CD4-positive, alpha-beta memory T cell (primary cell): ENCODE data around the gene AUNIP. TPM values are rescaled to one million over a fixed set of nuclear protein-coding genes. Genes with fewer than 3 reads are reported as not detected.

ENCODE experiments used
- CTCF ChIA-PET: fragments of 350-600 bp; sonication (Branson Sonifier 250); formaldehyde crosslinking; loops from one replicate; lab custom pipeline; 2021; ENCODE audit warnings: inconsistent platforms; ENCODE audit not compliant: partially characterized antibody; lab: Charles Lee
- POLR2A ChIA-PET: fragments of 350-600 bp; sonication (Branson Sonifier 250); formaldehyde crosslinking; loops from one replicate; lab custom pipeline; 2021; ENCODE audit not compliant: partially characterized antibody; lab: Charles Lee
- DNase-seq, 5 donors: peaks; one replicate each; pipeline versions ENCODE4 v3.0.0 to v3.0.0-alpha.2; 2020 to 2022; ENCODE audit warnings: mixed read lengths in 1 of 5
- H3K27ac ChIP-seq: one replicate; pipeline ENCODE4 v1.7.0; 2013; ENCODE audit warnings: low read depth, low read length
- H3K27me3 ChIP-seq: 2 replicates; pipeline ENCODE4 v1.7.0; 2013; ENCODE audit warnings: mild to moderate bottlenecking, low read length, moderate library complexity; ENCODE audit not compliant: insufficient read depth
- H3K36me3 ChIP-seq: 2 replicates; pipeline ENCODE4 v1.7.0; 2013; ENCODE audit warnings: mild to moderate bottlenecking, low read length, moderate library complexity; ENCODE audit not compliant: insufficient read depth
- H3K4me1 ChIP-seq: 2 replicates; pipeline ENCODE4 v1.7.0; 2013; ENCODE audit warnings: mild to moderate bottlenecking, low read length, moderate library complexity; ENCODE audit not compliant: insufficient read depth
- H3K4me3 ChIP-seq, 2 donors: one replicate each; pipeline ENCODE4 v1.7.0; 2013; ENCODE audit warnings: low read length in 2 of 2, mild to moderate bottlenecking in 1 of 2
- H3K9me3 ChIP-seq, 2 donors: one replicate each; pipeline ENCODE4 v1.7.0; 2013; ENCODE audit warnings: low read length in 2 of 2, control low read depth in 1 of 2; ENCODE audit not compliant: control insufficient read depth in 1 of 2
- H3K27ac Mint-ChIP-seq, 7 donors: one replicate each; pipeline ENCODE4 v1.8.0; 2020 to 2021; ENCODE audit warnings: mixed read lengths in 7 of 7, mild to moderate bottlenecking in 6 of 7, inconsistent platforms in 3 of 7, moderate library complexity in 3 of 7
- H3K27me3 Mint-ChIP-seq, 2 donors: one replicate each; pipeline ENCODE4 v1.8.0; 2020 to 2021; ENCODE audit warnings: mixed read lengths in 2 of 2
- H3K36me3 Mint-ChIP-seq, 2 donors: one replicate each; pipeline ENCODE4 v1.8.0; 2020 to 2021; ENCODE audit warnings: mixed read lengths in 2 of 2, inconsistent platforms in 1 of 2, mild to moderate bottlenecking in 1 of 2
- H3K4me1 Mint-ChIP-seq, 4 donors: one replicate each; pipeline ENCODE4 v1.8.0; 2020 to 2021; ENCODE audit warnings: mixed read lengths in 4 of 4, mild to moderate bottlenecking in 1 of 4
- H3K4me3 Mint-ChIP-seq, 8 donors: one replicate each; pipeline ENCODE4 v1.8.0; 2020 to 2021; ENCODE audit warnings: mixed read lengths in 8 of 8, mild to moderate bottlenecking in 7 of 8, moderate library complexity in 6 of 8, inconsistent platforms in 3 of 8
- H3K9me3 Mint-ChIP-seq, 8 donors: one replicate each; pipeline ENCODE4 v1.8.0; 2020 to 2021; ENCODE audit warnings: mixed read lengths in 8 of 8, mild to moderate bottlenecking in 5 of 8, inconsistent platforms in 3 of 8, moderate library complexity in 1 of 8
- intact Hi-C: fragments of 100-400 bp; cut with micrococcal nuclease; formaldehyde crosslinking; loops from one replicate; pipeline ENCODE4 v1.15.1; 2023
- polyA plus RNA-seq, 2 donors: library from polyadenylated mRNA; unstranded; fragments of 300-500 nt; fragmentation: Illumina TruSeq; gene quantifications; one replicate each; pipeline ENCODE4 v1.2.3, GENCODE V29; 2021
- total RNA-seq, 2 experiments: library from RNA; stranded (reverse); gene quantifications; one replicate each; pipeline ENCODE4 v1.2.3, GENCODE V29; 2021

AUNIP gene
- total and polyA plus RNA-seq, 4 experiments from 2014 or later = not detected

DNA sequence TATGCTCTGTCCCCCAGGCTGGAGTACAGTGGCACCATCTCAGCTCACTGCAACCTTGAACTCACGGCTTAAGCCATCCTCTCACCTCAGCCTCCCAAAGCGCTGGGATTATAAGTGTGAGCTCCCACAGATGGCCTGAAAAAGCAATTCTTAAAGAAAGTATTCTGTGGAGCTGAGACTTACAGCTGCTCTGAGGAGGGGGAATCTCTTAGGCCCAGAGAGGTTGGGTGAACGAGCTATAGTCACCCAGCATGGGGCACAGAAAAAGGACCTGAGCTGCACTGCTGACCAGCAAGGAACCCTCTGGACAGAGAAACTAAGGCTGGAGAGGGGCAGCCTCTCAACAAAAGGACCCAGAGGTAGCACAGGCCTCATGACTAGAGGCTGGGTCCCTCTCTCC lies 15.0 kb upstream of the AUNIP start:
- no peak for DNase-seq
- Mint-ChIP-seq H3K27me3 (no peaks in the 10 kb centered on the region), H3K27ac (no peak overlapping the region), H3K4me1 (peaks cover 4 to 13% (median 6%) of the 10 kb centered on the region in 4 donors), H3K4me3 (peak overlapping the region in 3 of 8 donors; percentile 6 to 83 (median 16)), H3K36me3 (no peaks in the 10 kb centered on the region), H3K9me3 (no peaks in the 10 kb centered on the region)
- intact Hi-C loops = loop anchor here (2.0 kb wide), 1 partner anchor 15 kb away; the partner anchor contains the start of gene AUNIP
- Histone ChIP-seq H3K4me3 (no peak overlapping the region), H3K27ac (no peak overlapping the region), H3K9me3 (no peaks in the 10 kb centered on the region), H3K27me3 (no peaks in the 10 kb centered on the region), H3K4me1 (peaks cover 10% of the 10 kb centered on the region), H3K36me3 (no peaks in the 10 kb centered on the region)
- POLR2A ChIA-PET = interaction anchor here (0.8 to 2.8 kb wide), 3 partner anchors 14 to 97 kb away, joined by 3 to 36 read pairs (median 16); partner anchors contain the start of genes AUNIP and MTFR1L
- CTCF ChIA-PET = interaction anchor here (1.5 to 2.0 kb wide), 2 partner anchors 10 to 22 kb away, joined by 4 to 8 read pairs; no protein-coding TSS in a partner anchor

DNA sequence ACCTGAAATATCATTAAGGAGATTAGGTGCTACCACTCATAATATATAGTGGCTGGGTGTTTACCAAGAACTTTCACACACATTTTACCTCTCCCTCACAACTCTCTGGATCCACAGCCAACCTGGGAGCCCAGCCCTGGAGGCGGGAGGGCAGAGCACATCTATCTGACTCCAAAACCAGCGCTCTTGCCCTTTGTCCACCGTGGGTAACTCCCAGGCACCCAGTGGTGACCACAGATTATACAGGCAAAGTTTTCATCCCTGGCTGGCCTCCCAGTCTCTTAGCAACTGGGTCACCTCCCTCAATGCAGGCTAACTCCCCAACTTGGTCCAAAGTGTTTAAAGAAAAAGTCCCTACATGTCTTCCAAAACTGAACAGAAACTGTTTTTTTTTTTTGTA lies 13.9 kb upstream of the AUNIP start:
- no peak overlapping the region for H3K27ac ChIP-seq
- no peaks in the 10 kb centered on the region for H3K9me3 ChIP-seq
- H3K9me3 Mint-ChIP-seq = no peaks in the 10 kb centered on the region
- H3K27ac Mint-ChIP-seq = no peak overlapping the region
- no peaks in the 10 kb centered on the region for H3K36me3 Mint-ChIP-seq
- no peaks in the 10 kb centered on the region for H3K36me3 ChIP-seq
- H3K27me3 ChIP-seq = no peaks in the 10 kb centered on the region
- no peak overlapping the region for H3K4me3 ChIP-seq
- H3K27me3 Mint-ChIP-seq = no peaks in the 10 kb centered on the region
- peaks cover 10% of the 10 kb centered on the region for H3K4me1 ChIP-seq
- no peak for DNase-seq
- ChIA-PET POLR2A (no interaction called here), CTCF (no interaction called here)
- peaks cover 4 to 13% (median 6%) of the 10 kb centered on the region in 4 donors for H3K4me1 Mint-ChIP-seq
- peak overlapping the region in 2 of 8 donors; percentile 4 to 22 for H3K4me3 Mint-ChIP-seq
- intact Hi-C loops = no loop called here

DNA sequence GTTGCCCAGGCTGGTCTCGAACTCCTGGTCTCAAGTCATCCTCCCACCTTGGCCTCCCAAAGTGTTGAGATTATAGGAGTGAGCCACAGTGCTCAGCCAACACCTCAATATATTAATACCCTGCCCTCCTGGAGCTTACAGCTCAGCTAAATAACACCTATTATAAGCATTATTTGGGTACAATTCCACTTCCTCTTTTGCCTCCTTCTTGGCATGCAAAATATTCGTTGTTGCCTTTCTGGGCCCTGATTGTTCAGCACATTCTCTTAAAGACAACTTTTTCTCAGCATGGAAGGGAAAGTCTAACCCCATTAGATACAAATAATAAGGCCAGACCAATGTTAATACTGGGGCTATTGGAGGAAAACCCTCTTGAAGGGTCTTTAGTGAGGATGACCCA lies 13.5 kb upstream of the AUNIP start:
- no peaks in the 10 kb centered on the region for H3K9me3 Mint-ChIP-seq
- no peak overlapping the region for H3K4me3 Mint-ChIP-seq
- Histone ChIP-seq H3K36me3 (no peaks in the 10 kb centered on the region), H3K9me3 (no peaks in the 10 kb centered on the region), H3K27ac (no peak overlapping the region), H3K4me3 (no peak overlapping the region), H3K4me1 (peaks cover 10% of the 10 kb centered on the region), H3K27me3 (no peaks in the 10 kb centered on the region)
- H3K27ac Mint-ChIP-seq = peak overlapping the region in 1 of 7 donors; percentile 29
- ChIA-PET CTCF (no interaction called here), POLR2A (no interaction called here)
- no peak for DNase-seq
- no peaks in the 10 kb centered on the region for H3K36me3 Mint-ChIP-seq
- no peaks in the 10 kb centered on the region for H3K27me3 Mint-ChIP-seq
- peaks cover 4 to 13% (median 6%) of the 10 kb centered on the region in 4 donors for H3K4me1 Mint-ChIP-seq
- intact Hi-C loops = no loop called here

- Histone ChIP-seq H3K4me1 (peaks cover 10% of the 10 kb centered on the region), H3K27me3 (no peaks in the 10 kb centered on the region), H3K4me3 (no peak overlapping the region), H3K9me3 (no peaks in the 10 kb centered on the region), H3K36me3 (no peaks in the 10 kb centered on the region), H3K27ac (no peak overlapping the region)
- intact Hi-C loops = no loop called here
- POLR2A ChIA-PET = no interaction called here
- Mint-ChIP-seq H3K36me3 (no peaks in the 10 kb centered on the region), H3K9me3 (no peaks in the 10 kb centered on the region), H3K27me3 (no peaks in the 10 kb centered on the region), H3K4me3 (peak overlapping the region in 1 of 8 donors; percentile 39), H3K27ac (no peak overlapping the region), H3K4me1 (peaks cover 4 to 13% (median 6%) of the 10 kb centered on the region in 4 donors)
- CTCF ChIA-PET = no interaction called here
- DNase-seq = no peak
Observed at GRCh38 chr1:25871704-25872494, 12.6 kb upstream of the AUNIP start.

DNA sequence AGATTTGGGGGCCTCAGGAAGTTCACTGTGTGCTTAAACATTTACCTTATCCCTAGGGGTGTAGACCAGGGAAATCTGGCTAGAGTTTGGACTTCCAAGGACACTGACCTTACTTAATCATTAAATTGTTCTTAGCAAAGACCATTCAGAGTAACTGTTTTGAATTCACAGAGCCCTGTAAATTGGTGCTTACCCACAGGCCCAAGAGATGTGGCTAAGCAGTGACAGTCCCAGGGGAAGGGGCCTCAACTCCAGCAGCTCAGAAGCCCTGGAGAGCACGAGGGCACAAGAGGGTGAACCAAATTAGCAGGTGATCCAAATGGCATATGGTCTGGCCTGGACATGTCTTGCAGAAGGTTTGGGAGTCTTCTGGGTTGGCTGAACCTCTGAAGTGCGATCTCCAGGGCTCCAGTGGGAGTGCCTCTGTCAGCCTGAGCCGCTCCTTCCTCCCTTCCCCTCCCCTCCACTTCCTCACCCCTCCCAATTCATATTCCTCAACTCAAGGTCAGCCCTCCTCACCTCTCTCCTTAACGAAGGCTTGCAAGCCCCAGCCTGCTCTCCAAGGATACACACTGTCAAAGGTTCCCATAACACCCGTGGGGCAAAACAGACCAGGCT lies 11.9 kb upstream of the AUNIP start:
- H3K27ac Mint-ChIP-seq = no peak overlapping the region
- peaks cover 10% of the 10 kb centered on the region for H3K4me1 ChIP-seq
- intact Hi-C loops = no loop called here
- no peak overlapping the region for H3K4me3 Mint-ChIP-seq
- no peaks in the 10 kb centered on the region for H3K9me3 Mint-ChIP-seq
- H3K27ac ChIP-seq = no peak overlapping the region
- ChIA-PET POLR2A (no interaction called here), CTCF (interaction anchor here (1.1 kb wide), 1 partner anchor 24 kb away, joined by 4 read pairs; no protein-coding TSS in a partner anchor)
- H3K9me3 ChIP-seq = no peaks in the 10 kb centered on the region
- DNase-seq = no peak
- peaks cover 4 to 10% (median 5%) of the 10 kb centered on the region in 4 donors for H3K4me1 Mint-ChIP-seq
- no peaks in the 10 kb centered on the region for H3K36me3 ChIP-seq
- no peak overlapping the region for H3K4me3 ChIP-seq
- H3K27me3 Mint-ChIP-seq = no peaks in the 10 kb centered on the region
- H3K36me3 Mint-ChIP-seq = no peaks in the 10 kb centered on the region
- H3K27me3 ChIP-seq = no peaks in the 10 kb centered on the region

DNA sequence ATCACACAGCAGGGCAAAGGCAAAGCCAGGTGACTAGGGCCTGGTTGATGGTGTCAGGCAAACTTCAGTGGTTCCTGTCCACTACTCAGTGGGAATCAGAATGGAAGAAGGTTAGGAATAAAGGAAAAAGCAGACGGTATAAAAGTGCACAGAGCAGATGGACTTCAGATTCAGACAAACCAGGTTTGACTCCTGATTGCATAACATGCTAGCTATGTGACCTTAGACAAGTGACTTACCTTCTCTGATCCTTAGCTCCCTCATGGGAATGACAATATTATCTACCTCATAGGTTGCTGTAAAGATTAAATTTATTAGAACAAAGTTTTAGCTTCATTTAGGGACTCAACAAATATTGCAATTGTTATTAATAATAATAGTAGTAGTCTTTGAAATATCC lies 11.4 kb upstream of the AUNIP start:
- Mint-ChIP-seq H3K36me3 (no peaks in the 10 kb centered on the region), H3K4me3 (no peak overlapping the region), H3K27ac (no peak overlapping the region), H3K4me1 (peaks cover 2 to 6% (median 5%) of the 10 kb centered on the region in 4 donors), H3K9me3 (no peaks in the 10 kb centered on the region), H3K27me3 (no peaks in the 10 kb centered on the region)
- Histone ChIP-seq H3K27me3 (no peaks in the 10 kb centered on the region), H3K9me3 (no peaks in the 10 kb centered on the region), H3K27ac (no peak overlapping the region), H3K36me3 (no peaks in the 10 kb centered on the region), H3K4me1 (peaks cover 10% of the 10 kb centered on the region), H3K4me3 (no peak overlapping the region)
- CTCF ChIA-PET = interaction anchor here (1.1 kb wide), 1 partner anchor 25 kb away, joined by 4 read pairs; no protein-coding TSS in a partner anchor
- intact Hi-C loops = no loop called here
- POLR2A ChIA-PET = no interaction called here
- DNase-seq = no peak

DNA sequence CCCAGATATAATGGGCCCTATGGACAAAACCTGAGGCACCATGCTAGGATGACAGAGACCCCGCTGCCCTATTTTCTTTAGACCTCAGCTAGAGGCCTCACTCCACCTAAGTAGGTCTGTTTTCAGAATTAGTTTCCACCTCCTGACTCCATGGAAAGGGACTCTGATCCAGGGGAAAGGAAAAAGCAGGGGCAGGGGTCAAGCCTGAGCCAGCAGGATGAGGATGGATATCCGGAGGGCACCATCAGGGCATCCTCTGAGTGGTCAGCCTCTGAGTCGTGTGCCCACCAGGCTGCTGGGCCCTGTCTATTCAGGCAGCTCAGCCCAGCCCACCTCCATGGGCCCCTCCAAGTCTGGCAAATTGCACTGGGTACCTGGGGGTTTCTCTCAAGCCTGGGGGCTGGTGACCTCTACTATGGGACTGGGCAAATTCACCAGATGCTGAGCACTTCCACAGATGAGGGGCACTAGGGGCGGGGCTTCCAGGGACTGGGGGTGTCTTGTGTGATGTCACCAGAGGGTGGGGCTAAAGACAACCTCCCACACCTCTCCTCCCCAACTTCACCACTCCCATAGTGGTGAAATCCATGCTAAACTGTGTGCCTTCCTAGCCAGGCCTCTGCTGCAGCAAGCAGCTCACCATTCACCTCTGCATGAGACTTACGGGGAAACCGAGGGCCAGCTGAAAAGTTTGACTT lies 10.8 kb upstream of the AUNIP start:
- peaks cover 10% of the 10 kb centered on the region for H3K4me1 ChIP-seq
- no peak overlapping the region for H3K4me3 ChIP-seq
- Mint-ChIP-seq H3K36me3 (no peaks in the 10 kb centered on the region), H3K4me1 (peaks cover 2 to 4% (median 4%) of the 10 kb centered on the region in 4 donors), H3K4me3 (no peak overlapping the region), H3K27ac (no peak overlapping the region), H3K9me3 (no peaks in the 10 kb centered on the region), H3K27me3 (no peaks in the 10 kb centered on the region)
- H3K27me3 ChIP-seq = no peaks in the 10 kb centered on the region
- DNase-seq = no peak
- CTCF ChIA-PET = interaction anchor here (1.1 kb wide), 1 partner anchor 25 kb away, joined by 4 read pairs; no protein-coding TSS in a partner anchor
- intact Hi-C loops = no loop called here
- no peak overlapping the region for H3K27ac ChIP-seq
- no peaks in the 10 kb centered on the region for H3K36me3 ChIP-seq
- POLR2A ChIA-PET = no interaction called here
- no peaks in the 10 kb centered on the region for H3K9me3 ChIP-seq
